Measurements from ENCODE around the gene RGS7.

RGS7 gene

DNA sequence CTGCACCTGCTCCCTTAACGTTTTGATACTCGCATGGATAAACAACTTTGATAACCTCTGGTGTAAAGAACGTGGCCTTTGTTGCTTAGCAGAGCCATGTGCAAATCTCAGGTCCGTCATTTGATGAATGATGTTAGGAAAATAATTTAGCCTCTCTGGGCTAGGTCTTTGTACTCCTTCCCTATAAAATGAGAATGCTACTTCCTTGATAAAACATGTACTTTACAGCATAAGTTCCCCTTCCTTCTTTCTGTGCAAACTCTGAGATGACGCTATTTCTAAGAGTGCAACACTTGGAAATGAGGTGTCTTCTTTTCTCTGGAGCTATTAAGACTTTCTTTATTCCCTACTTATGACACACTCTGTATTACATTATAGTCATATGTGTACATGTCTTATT, 243.4 kb downstream of the RGS7 start:
- no peak overlapping the region for H3K27ac ChIP-seq
- DNase-seq (ENCODE audit: low spot score): no peak
- H3K4me3 ChIP-seq: no peak overlapping the region
- TF ChIP-seq CTCF (IDR thresholded peaks at IDR 0.05): no peak

DNA sequence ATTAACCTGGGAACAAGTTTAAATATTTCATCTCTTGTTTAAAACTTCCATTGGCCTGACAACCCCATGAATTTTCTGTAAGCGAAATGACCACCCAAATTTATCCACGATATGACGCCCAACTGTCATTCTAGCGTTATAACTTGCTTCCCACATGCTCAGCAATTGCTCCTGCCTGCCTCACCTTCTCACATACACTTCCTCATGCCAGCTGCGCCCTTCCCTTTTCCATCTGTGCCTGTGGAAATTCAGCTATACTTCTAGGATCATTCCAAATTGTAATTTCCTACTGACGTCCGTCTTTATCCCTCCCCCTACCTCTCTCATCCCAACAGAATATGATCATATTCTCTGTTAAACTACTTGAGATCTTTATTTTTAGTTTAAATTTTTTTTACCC, 248.0 kb downstream of the RGS7 start:
- Histone ChIP-seq H3K4me3 (no peak overlapping the region), H3K27ac (no peak overlapping the region)
- DNase-seq (ENCODE audit: low spot score): no peak
- no peak for TF ChIP-seq CTCF (IDR thresholded peaks at IDR 0.05)

- no peak for DNase-seq (ENCODE audit: low spot score)
- TF ChIP-seq CTCF (IDR thresholded peaks at IDR 0.05): no peak
- no peak overlapping the region for H3K4me3 ChIP-seq
- no peak overlapping the region for H3K27ac ChIP-seq
These were observed 251.9 kb downstream of the RGS7 start for GRCh38 chr1:241105147-241105546.

GRCh38 chr1:241102664-241103063, 254.3 kb downstream of the RGS7 start:
- no peak for DNase-seq (ENCODE audit: low spot score)
- H3K27ac ChIP-seq: no peak overlapping the region
- no peak for TF ChIP-seq CTCF (IDR thresholded peaks at IDR 0.05)
- no peak overlapping the region for H3K4me3 ChIP-seq

- H3K4me3 ChIP-seq: no peak overlapping the region
- no peak overlapping the region for H3K27ac ChIP-seq
- no peak for DNase-seq (ENCODE audit: low spot score)
- TF ChIP-seq CTCF (IDR thresholded peaks at IDR 0.05): no peak
These were observed 255.4 kb downstream of the RGS7 start for GRCh38 chr1:241101622-241102021.

GRCh38 chr1:241097479-241097878, 259.5 kb downstream of the RGS7 start:
- DNase-seq (ENCODE audit: low spot score): no peak
- H3K27ac ChIP-seq: no peak overlapping the region
- TF ChIP-seq CTCF (IDR thresholded peaks at IDR 0.05): no peak
- H3K4me3 ChIP-seq: no peak overlapping the region

DNA sequence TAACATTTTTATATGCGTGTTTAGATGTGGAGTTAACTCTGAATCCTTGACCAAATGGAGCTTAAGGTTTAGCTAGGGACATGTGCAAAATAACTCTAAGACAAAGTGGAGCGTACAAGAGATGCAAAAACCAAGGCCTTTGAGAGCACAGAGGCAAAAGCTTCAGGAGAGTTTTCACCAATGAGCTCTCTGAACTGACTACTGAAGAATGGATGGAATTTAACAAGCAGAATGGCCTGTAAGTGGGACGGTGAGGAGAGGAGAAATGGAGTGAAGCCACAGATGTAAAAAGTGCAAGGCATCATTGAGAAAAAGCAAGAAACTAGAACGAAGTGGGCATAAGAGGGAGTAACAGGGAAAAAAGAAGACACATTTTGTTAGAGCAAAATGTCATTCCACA, 260.0 kb downstream of the RGS7 start:
- no peak overlapping the region for H3K27ac ChIP-seq
- DNase-seq (ENCODE audit: low spot score): no peak
- TF ChIP-seq CTCF (IDR thresholded peaks at IDR 0.05): no peak
- H3K4me3 ChIP-seq: no peak overlapping the region

Data from coronary artery (tissue), 2 donors.